HCT116 (cell line): Measurements from ENCODE around the gene SLC25A36.

Experiments used
- CBX3 ChIP-seq: IDR thresholded peaks from 2 replicates; pipeline ENCODE4 v1.6.1; 2012; ENCODE audit warnings: low read depth
- CEBPB ChIP-seq: IDR thresholded peaks from 2 replicates; pipeline ENCODE4 v1.6.1; 2012; ENCODE audit warnings: low read depth
- ELF1 ChIP-seq: IDR thresholded peaks from 2 replicates; pipeline ENCODE4 v1.6.1; 2012; ENCODE audit warnings: low read depth, borderline replicate concordance
- JUND ChIP-seq: IDR thresholded peaks from 2 replicates; pipeline ENCODE4 v1.6.1; 2012
- POLR2A ChIP-seq: IDR thresholded peaks from 2 replicates; pipeline ENCODE4 v1.7.0; 2011; ENCODE audit warnings: borderline replicate concordance; ENCODE audit not compliant: insufficient read depth, insufficient read length; ENCODE audit errors: extremely low read depth
- POLR2AphosphoS5 ChIP-seq: IDR thresholded peaks from 2 replicates; pipeline ENCODE4 v1.6.1; 2011; ENCODE audit warnings: mild to moderate bottlenecking, low read depth, low read length, moderate library complexity
- RAD21 ChIP-seq: IDR thresholded peaks from 2 replicates; pipeline ENCODE4 v1.6.1; 2012; ENCODE audit warnings: low read depth, mild to moderate bottlenecking
- TF ChIP-seq, protein P1 (sequence below), 3 experiments: fragments of 200-600 bp in 1 of 3; sonication (generic) in 1 of 3; IDR thresholded peaks in 2 of 3; conservative IDR thresholded peaks in 1 of 3; 2 replicates each; pipeline ENCODE4 v1.5.1; 2012 to 2017; ENCODE audit warnings: low read depth in 2 of 3, low read length in 2 of 3, antibody characterized with exemption in 1 of 3, borderline replicate concordance in 1 of 3, control low read depth in 1 of 3, mild to moderate bottlenecking in 1 of 3, mixed read lengths in 1 of 3, mixed run types in 1 of 3, moderate library complexity in 1 of 3; ENCODE audit not compliant: insufficient read depth in 1 of 3
- TF ChIP-seq, protein P2 (sequence below): IDR thresholded peaks from 2 replicates; pipeline ENCODE4 v1.6.1; 2012; ENCODE audit warnings: low read depth
- TF ChIP-seq, protein P3 (sequence below): IDR thresholded peaks from 2 replicates; pipeline ENCODE4 v1.6.1; 2012

DNA sequence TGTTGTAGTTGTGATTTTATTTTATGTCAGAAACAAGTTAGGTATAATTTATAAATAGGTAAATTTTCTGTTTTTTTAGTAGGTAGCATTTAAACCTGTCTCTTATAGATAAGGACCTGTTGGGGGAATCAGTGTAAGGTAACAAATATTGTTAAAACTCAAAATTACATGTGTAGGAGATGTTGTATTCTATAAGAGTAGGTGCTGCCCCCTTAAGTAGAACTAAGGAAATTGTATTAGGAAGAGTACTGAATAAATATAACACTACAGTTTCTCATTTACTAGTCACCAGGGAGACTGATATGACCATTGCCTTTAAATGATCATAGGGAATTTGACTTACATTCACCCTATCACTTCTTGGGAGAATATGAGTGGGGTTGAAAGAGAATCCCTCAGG, 31.2 kb downstream of the SLC25A36 start:
- no peak for TF ChIP-seq POLR2A
- TF ChIP-seq, protein P1, sequence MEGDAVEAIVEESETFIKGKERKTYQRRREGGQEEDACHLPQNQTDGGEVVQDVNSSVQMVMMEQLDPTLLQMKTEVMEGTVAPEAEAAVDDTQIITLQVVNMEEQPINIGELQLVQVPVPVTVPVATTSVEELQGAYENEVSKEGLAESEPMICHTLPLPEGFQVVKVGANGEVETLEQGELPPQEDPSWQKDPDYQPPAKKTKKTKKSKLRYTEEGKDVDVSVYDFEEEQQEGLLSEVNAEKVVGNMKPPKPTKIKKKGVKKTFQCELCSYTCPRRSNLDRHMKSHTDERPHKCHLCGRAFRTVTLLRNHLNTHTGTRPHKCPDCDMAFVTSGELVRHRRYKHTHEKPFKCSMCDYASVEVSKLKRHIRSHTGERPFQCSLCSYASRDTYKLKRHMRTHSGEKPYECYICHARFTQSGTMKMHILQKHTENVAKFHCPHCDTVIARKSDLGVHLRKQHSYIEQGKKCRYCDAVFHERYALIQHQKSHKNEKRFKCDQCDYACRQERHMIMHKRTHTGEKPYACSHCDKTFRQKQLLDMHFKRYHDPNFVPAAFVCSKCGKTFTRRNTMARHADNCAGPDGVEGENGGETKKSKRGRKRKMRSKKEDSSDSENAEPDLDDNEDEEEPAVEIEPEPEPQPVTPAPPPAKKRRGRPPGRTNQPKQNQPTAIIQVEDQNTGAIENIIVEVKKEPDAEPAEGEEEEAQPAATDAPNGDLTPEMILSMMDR (IDR thresholded peaks at IDR 0.05 in 2 of 3, conservative IDR thresholded peaks at IDR 0.05 in 1 of 3; ENCODE audit: borderline replicate concordance in 1 of 3, insufficient read depth in 1 of 3, low read depth in 2 of 3, low read length in 2 of 3), result peak; percentile 23 to 52 (median 28); a peak in 4 of 6 replicates
- TF ChIP-seq CEBPB, result no peak
- no peak for TF ChIP-seq CBX3
- TF ChIP-seq, protein P2, sequence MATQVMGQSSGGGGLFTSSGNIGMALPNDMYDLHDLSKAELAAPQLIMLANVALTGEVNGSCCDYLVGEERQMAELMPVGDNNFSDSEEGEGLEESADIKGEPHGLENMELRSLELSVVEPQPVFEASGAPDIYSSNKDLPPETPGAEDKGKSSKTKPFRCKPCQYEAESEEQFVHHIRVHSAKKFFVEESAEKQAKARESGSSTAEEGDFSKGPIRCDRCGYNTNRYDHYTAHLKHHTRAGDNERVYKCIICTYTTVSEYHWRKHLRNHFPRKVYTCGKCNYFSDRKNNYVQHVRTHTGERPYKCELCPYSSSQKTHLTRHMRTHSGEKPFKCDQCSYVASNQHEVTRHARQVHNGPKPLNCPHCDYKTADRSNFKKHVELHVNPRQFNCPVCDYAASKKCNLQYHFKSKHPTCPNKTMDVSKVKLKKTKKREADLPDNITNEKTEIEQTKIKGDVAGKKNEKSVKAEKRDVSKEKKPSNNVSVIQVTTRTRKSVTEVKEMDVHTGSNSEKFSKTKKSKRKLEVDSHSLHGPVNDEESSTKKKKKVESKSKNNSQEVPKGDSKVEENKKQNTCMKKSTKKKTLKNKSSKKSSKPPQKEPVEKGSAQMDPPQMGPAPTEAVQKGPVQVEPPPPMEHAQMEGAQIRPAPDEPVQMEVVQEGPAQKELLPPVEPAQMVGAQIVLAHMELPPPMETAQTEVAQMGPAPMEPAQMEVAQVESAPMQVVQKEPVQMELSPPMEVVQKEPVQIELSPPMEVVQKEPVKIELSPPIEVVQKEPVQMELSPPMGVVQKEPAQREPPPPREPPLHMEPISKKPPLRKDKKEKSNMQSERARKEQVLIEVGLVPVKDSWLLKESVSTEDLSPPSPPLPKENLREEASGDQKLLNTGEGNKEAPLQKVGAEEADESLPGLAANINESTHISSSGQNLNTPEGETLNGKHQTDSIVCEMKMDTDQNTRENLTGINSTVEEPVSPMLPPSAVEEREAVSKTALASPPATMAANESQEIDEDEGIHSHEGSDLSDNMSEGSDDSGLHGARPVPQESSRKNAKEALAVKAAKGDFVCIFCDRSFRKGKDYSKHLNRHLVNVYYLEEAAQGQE, result no peak
- TF ChIP-seq ELF1, result no peak
- peak; percentile 37; the same call in 1 of the 2 replicates for TF ChIP-seq RAD21
- no peak for TF ChIP-seq POLR2AphosphoS5
- TF ChIP-seq, protein P3, sequence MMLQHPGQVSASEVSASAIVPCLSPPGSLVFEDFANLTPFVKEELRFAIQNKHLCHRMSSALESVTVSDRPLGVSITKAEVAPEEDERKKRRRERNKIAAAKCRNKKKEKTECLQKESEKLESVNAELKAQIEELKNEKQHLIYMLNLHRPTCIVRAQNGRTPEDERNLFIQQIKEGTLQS, result no peak
- no peak for TF ChIP-seq JUND
